Fibroblast of the conjunctiva (primary cell): ENCODE results near the gene ATG4C.
"Not testable (repeated sequence)": the region's sequence is repeated elsewhere in the genome, so short reads cannot be mapped to it uniquely, and the experiment has no call there.

ENCODE experiments used
- DNase-seq: peaks from one replicate; pipeline ENCODE4 v3.0.0-alpha.2; 2010; ENCODE audit warnings: low read depth

The ATG4C gene

DNA sequence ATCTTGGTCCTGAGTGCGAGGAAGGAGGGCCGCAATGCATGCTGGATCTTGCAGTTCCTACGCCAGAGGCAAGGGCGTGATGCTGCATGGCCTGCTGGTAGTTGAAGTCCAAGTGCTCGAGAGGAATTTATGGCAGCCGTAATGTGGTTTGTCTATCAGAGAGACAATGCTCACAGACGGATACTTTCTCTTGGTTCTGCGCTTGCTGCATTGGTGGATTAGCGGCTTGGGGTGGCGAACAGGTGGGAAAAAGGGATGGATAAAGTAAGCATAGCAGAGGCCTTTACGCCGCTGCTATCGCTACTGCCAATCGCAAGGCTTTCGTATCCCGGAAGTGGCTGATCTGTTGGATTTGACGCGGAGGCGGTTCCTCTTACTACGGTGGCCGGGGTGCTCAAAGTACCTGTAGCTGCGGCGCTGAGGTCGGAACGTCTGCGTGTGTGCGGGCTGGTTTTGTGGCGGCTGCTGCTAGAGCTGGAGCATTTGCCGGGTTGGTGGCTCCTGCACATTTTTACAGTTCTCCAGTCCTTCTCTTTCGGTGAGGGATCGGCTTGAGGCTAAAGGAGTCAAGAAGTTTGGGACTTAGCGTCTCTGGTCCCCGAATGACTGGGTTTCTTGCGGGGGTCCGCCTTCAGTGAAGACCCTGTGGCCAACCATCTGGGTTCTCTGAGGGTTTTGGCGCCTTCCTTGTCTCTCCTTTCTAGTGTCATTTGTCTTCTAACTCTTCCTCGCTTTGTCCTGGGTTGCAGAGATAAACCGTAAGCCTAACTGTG lies at the start of gene ATG4C:
Gene ATG4C (plus strand): TSS at position 397 of the 773 bp plus-strand sequence. CDS start 19,655 bp downstream, outside the sequence.
- peak; percentile 96 for DNase-seq

DNA sequence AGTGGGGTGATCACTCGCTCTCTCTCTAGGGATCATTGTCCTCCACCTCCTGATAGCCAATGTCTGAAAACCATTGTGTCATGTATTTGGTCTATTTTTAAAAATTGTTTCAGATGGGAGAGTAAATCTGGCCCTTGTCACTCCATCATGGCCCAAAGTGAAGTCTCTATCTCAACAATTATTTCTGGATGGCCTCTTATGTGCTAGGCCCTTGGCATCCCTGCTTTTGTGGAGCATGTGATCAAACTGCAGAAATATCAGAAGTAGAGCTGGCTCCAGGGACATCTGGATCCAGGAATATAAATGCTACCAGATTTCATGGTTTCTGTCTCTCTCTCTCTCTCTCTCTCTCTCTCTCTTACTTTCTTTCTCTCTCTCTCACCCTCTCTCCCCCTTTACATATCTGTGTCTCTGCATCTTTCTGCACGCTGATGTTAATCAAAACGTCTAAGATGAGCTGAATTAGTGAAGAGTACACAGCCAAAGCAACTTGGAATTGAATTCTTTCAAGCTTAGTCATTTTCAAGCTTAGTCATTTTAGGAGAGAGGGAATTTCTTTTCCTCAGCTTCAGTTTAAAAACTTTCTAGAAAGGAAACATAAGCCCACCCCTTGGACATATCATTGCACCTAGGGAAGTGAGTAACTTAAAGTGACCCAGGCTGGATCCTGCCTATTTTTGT lies 48.3 kb upstream of the ATG4C start:
- peak; percentile 20 for DNase-seq

GRCh38 chr1:62740701-62741100 lies 43.2 kb upstream of the ATG4C start:
- not testable (repeated sequence) for DNase-seq

DNA sequence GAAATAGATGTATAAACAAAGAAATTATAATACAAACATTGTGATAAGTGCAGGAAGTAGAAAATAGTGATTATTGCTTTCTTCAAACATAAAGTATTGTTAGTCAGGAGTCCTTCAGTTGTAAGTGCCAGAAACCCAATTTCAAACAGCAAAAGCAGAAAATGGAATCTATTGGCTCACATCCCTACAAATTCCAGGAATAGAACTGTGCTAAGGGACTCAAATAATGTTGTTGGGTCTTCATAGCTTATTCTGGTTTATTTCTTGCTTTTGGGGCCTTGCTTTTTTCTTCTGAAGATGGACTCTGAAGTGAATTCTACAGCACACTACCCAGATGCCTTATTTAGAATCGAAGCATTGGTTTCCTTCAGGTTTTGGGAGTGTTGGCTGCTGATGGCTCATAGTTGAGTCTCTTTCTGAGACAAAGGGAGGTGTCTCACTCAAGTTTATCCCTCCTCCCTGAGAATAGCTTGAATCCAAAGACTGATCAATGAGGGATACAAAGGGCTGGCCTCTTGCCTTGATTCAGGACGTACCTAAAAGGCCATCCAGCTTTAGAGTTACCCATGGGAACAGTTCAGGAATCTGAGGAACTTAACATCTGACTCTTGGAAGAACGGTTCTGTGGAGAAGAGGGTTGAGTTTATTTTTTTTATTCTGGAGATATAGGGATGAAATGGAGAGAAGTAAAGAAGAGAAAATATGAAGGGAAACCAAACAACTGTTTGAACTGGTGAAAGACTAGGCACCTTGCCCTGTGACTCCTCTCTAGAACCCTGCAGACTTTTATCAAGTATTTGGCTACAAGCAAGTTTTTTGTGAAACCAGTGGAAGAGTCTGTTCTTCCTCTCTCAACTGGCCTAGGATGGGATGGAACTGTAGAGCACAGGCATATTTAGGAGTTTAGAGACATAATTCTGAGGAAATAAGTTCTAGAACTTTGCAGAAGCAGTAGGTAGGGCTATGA lies 39.0 kb upstream of the ATG4C start:
- no peak for DNase-seq

GRCh38 chr1:62746086-62746808 lies 37.7 kb upstream of the ATG4C start:
- DNase-seq, result peak; percentile 42

DNA sequence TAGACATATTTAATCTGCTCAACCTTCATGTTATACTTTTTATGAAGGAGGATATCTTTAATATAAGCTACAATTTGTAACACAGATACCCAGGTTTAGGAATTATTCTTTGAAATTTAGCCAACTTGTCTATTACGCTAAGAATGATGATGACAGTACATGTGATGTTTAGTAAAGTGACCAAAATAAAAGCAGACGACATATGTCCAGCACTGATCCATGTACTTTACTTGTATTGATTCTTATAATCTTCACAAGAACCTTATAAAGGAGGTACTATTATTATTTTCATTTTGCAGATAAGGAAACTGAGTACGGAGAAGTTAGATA lies 37.2 kb upstream of the ATG4C start:
- DNase-seq, result no peak

GRCh38 chr1:62753031-62753965 lies 30.6 kb upstream of the ATG4C start:
- no peak for DNase-seq

DNA sequence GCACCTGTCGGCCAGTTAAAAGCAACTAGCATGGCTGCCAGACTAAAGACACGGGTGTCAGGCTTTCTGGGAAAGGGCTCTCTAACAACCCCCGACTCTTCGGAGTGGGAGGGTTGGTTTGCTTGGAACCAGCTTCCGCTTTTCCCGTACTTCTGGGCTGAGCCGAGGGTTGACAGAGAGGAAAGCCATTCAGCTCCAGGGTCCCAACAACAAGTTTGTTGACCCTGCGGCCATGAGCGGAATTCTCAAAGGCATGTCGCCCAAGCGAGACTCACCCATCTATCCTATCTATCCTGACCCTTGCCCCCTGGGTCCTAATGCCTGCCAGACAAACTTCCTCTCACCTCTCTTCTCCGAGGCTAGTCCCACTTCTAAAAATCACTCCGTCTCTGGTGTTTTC lies 29.0 kb upstream of the ATG4C start:
- DNase-seq, result not testable (repeated sequence)

GRCh38 chr1:62756255-62756884 lies 27.6 kb upstream of the ATG4C start:
- DNase-seq, result not testable (repeated sequence)

GRCh38 chr1:62759232-62759875 lies 24.6 kb upstream of the ATG4C start:
- DNase-seq, result not testable (repeated sequence)

DNA sequence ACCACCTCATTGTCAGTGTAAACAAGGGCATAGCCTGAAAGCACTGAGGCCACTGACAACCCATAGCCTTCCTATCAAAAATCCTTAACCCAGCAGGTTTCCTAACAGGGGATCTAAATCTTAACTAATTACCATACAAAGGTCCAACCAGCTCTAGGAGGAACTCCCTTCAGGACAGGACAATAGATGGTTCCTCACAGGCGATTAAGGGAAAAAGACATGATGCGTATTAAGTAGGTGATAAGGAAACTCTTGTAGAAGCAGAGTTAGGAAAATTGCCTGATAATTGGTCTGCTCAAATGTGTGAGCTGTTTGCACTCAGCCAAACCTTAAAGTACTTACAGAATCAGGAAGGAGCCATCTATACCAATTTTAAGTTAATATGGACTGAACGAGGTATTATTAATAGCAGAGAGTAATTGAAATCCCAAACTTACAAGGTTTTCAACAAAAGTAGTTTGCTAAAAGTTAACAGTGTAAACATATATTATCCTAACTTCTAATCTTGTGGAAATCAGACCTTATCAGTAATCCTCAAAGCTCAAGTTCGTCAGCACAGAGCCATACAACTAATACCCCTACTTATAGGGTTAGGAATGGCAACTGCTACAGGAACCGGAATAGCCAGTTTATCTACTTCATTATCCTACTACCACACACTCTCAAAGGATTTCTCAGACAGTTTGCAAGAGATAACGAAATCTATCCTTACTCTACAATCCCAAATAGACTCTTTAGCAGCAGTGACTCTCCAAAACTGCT lies 23.7 kb upstream of the ATG4C start:
- not testable (repeated sequence) for DNase-seq

- not testable (repeated sequence) for DNase-seq
These were observed 22.6 kb upstream of the ATG4C start for GRCh38 chr1:62761223-62761870.

GRCh38 chr1:62762027-62762426 lies 21.9 kb upstream of the ATG4C start:
- not testable (repeated sequence) for DNase-seq

DNA sequence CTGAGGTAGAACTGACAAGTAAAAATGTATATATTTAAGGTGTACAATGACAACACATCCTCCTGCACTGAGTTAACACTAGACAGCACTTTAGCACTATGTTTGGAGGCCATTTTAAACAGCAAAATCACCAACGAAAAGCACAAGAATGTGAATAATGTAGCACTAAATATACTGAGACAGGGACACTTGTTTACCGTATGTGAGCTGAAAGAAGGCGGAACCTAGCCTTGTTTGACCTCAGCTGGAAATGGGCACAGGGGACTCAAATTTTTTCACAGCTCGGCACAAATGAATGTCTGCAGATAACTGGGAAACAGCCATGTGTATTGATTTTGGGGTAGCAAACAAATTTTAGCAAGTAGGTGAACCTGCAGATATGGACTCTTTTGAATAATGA lies 18.0 kb upstream of the ATG4C start:
- DNase-seq, result no peak

DNA sequence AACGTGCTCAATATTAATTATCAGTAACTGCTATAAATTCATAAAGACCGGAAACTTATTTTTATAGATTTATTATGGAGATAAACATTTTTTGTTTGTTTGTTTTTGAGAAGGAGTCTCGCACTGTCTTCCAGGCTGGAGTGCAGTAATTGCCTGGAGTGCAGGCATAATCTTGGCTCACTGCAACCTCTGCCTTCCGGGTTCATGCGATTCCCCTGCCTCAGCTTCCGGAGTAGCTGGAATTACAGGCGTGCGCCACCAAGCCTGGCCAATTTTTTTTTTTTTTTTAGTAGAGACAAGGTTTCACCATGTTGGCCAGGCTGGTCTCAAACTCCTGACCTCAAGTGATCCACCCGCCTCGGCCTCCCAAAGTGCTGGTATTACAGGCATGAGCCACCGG lies 15.4 kb upstream of the ATG4C start:
- not testable (repeated sequence) for DNase-seq

DNA sequence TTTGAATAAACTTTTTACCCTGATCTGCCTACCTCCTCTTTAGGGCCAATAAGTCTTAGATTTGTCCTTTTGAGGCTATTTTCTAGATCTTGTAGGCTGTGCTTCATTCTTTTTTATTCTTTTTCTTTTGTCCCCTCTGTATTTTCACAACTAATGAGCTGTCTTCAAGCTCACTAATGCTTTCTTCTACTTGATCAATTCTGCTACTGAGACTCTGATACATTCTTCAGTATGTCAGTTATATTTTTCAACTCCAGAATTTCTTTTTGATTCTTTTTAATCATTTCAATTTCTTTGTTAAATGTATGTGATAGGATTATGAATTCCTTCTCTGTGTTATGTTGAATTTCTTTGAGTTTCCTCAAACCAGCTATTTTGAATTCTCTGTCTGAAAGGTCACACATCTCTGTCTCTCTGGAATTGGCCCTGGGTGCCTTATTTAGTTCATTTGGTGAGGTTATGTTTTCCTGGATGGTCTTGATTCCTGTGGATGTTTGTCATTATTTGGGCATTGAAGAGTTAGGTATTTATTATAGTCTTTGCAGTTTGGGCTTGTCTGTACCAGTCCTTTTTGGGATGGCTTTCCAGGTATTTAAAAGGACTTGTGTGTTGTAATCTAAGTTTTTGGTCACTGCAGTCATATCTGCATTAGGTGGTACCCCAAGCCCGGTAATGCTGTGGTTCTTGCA lies 11.2 kb upstream of the ATG4C start:
- no peak for DNase-seq

DNA sequence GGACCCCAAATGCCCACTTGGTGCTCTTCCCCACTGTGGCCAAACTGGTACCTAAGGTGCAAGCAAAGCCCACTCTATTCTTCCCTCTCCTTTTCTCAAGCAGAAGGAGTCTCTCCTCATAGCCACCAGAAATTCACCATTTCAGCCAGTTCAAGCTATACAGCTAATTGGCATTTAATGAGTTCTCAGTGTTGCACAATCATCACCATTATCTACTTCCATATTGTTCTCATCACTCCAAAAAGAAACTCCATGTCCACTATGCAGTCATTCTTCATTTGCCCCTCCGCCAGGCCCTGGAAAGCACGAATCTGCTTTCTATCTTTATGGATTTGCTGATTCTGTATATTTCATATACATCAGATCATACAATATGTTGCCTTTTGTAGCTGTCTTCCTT lies 9.9 kb upstream of the ATG4C start:
- no peak for DNase-seq
